ENCODE measurements around the gene WNT2.
"Not testable (repeated sequence)": the region's sequence is repeated elsewhere in the genome, so short reads cannot be mapped to it uniquely, and the experiment has no call there.

The WNT2 gene

GRCh38 chr7:117300506-117300905 lies 22.4 kb downstream of the WNT2 start:
- not testable (repeated sequence) for DNase-seq

GRCh38 chr7:117297606-117298005 lies 25.3 kb downstream of the WNT2 start:
- DNase-seq: no peak

- DNase-seq: no peak
These were observed 26.8 kb downstream of the WNT2 start for GRCh38 chr7:117296066-117296465.

- no peak for DNase-seq
These were observed 37.0 kb downstream of the WNT2 start for GRCh38 chr7:117285826-117286225.

GRCh38 chr7:117284692-117285091 lies 38.2 kb downstream of the WNT2 start:
- DNase-seq: no peak

GRCh38 chr7:117283779-117284178 lies 39.1 kb downstream of the WNT2 start:
- no peak for DNase-seq

GRCh38 chr7:117283371-117283770 lies 39.5 kb downstream of the WNT2 start:
- DNase-seq: no peak

GRCh38 chr7:117282239-117282812 lies 40.5 kb downstream of the WNT2 start:
- DNase-seq: no peak

GRCh38 chr7:117281562-117281961 lies 41.3 kb downstream of the WNT2 start:
- DNase-seq: no peak

GRCh38 chr7:117279931-117280557 lies 42.8 kb downstream of the WNT2 start:
- no peak for DNase-seq

GRCh38 chr7:117279203-117279602 lies 43.7 kb downstream of the WNT2 start:
- DNase-seq: no peak

- DNase-seq: no peak
These were observed 44.8 kb downstream of the WNT2 start for GRCh38 chr7:117278040-117278439.

GRCh38 chr7:117277576-117277975 lies 45.3 kb downstream of the WNT2 start:
- DNase-seq: no peak

- no peak for DNase-seq
These were observed 47.9 kb downstream of the WNT2 start for GRCh38 chr7:117274951-117275350.

- DNase-seq: no peak
These were observed 49.0 kb downstream of the WNT2 start for GRCh38 chr7:117273814-117274225.

GRCh38 chr7:117273325-117273724 lies 49.5 kb downstream of the WNT2 start:
- no peak for DNase-seq

- DNase-seq: no peak
These were observed 50.7 kb downstream of the WNT2 start for GRCh38 chr7:117272017-117272759.

GRCh38 chr7:117271566-117271965 lies 51.3 kb downstream of the WNT2 start:
- DNase-seq: no peak

- DNase-seq: no peak
These were observed 52.5 kb downstream of the WNT2 start for GRCh38 chr7:117270371-117270770.

- DNase-seq: no peak
These were observed 53.0 kb downstream of the WNT2 start for GRCh38 chr7:117269886-117270285.

GRCh38 chr7:117269417-117269816 lies 53.4 kb downstream of the WNT2 start:
- no peak for DNase-seq

GRCh38 chr7:117264716-117265115 lies 58.1 kb downstream of the WNT2 start:
- no peak for DNase-seq

- no peak for DNase-seq
These were observed 60.3 kb downstream of the WNT2 start for GRCh38 chr7:117262546-117262945.

GRCh38 chr7:117259615-117260014 lies 63.2 kb downstream of the WNT2 start:
- no peak for DNase-seq

All from activated effector memory CD4-positive, alpha-beta T cell treated with Interleukin-2 at 50 U/mL for 16 hours (primary cell).